COR-L47 (cell line): Measurements from ENCODE around the gene SPATC1L.
"Not testable (repeated sequence)": the region's sequence is repeated elsewhere in the genome, so short reads cannot be mapped to it uniquely, and the experiment has no call there.

ENCODE experiments used
- DNase-seq: peaks from one replicate; lab custom pipeline; 2025; lab: John Stamatoyannopoulos, UW

Gene SPATC1L

DNA sequence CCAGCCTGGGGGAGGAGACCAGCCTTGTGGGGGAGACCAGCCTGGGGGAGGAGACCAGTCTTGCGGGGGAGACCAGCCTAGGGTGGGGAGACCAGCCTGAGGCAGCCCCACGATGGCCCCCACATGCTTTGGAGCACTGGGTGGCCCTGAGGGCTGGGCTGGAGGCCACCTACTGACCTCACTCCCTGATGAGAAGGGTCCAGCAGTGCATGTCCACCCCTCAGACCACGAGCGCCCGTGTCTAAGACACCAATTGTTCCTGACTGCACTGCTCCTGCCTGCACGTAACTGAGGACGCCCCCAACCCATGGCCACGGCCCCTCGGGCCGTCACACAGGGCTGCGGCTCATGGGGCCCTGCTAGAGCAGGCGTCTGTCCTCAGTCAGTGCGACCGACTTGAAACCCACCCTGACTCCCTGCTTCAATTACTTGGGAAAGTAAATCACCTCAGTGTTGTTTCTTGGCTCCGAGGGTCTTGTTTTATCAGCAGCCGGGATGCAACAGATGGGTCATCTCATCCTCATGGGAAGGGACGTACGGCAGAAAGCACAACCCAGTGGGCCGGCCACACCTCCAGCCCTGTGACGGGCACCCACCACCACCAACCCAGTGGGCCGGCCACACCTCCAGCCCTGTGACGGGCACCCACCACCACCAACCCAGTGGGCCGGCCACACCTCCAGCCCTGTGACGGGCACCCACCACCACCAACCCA is at the start of gene SPATC1L:
TSS of gene SPATC1L (minus strand) at position 550 of the 715 bp plus-strand sequence. CDS start 1,643 bp downstream, outside the sequence.
- no peak for DNase-seq

DNA sequence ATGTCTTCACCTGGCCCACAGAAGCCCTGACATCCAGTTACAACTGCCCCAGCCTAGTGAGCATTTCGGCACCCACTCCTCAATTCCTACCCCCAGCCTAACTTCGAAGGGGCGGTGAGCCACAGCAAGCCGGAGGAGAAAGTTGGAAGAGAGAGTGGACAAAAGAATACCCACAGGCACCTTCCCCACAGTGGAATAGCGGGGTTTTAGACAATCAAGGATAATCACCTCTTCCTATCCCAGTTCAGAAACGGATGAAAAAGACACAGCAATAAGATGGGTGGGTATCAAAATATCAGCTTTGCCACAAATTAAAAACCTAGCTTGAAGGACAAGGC is 45.6 kb upstream of the SPATC1L start:
- DNase-seq, result no peak

DNA sequence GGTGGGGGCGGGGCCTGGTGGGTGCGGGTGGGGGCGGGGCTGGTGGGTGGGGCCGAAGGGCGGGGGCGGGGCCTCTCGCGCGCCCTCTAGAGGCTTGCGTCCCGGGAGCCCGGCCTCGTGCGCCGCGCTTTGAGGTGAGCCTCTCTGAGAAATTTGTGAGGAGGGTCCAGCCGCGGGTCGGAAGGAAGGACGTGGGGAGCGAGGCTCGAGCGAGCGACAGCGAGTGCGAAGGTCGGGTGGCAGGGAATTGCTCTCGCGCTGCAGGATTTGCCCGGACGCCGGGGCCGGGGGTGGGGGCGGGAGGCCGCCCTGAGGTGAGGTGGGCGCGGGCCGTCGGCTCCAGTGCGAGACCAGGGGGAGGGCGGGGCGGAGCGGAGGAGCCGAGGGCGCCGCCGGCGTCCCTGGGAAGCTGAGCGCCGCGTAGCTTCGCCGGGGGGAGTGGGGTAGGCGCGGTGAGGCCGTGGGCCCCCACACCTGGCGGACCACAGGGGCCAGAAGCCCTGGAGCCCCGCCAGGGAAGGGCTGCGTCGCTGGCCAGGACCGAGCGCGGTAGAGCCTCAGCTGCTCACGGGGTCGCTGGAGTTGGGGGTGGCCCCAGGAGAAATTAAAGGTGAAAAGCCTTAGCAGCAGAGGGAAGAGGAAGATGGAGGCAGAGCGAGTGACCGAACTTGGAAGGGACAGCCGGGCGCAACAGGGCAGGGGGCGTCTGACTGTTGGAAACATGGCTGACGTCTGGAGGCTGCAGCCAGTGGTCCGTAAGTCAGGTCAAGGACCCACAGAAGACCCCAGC is 45.1 kb upstream of the SPATC1L start:
- peak; percentile 41 for DNase-seq

DNA sequence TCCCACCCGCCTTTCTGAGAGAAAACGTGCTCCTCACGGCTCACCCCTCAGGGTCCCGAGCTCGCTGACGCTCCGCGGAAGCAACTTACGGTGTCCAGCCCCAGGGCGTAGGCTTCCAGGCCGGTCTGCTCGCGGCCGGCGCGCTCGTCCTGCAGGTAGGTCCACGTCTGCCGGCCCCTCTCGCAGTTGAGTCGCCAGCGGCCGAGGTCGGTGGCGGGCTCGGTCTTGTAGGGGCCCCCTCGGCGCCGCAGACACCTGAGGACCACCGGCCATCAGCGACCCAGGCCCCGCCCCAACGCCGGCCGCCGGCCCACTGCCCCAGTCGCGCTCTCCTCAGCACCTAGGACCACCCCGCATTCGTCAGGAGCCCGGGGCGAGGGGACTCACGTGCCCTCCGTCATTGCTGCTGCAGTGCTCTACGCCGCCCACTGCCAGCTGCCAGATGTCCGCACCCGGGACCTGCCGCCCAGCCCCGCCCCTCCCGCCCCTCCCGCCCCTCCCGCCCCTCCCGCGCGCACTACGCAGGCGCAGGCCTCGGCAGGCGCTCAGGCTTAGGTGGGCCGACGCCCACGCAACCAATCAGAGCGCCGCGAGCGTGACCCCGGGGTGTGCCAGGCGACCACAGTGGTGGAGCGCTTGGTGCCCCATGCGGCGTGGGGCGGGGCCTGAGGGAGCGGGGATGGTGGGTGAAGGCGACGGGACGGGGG is 44.2 kb upstream of the SPATC1L start, which contains the start of gene LSS:
TSS of gene LSS (minus strand) at position 430 of the 707 bp plus-strand sequence. CDS start at position 401, 29 bp downstream.
- DNase-seq, result peak; percentile 98

DNA sequence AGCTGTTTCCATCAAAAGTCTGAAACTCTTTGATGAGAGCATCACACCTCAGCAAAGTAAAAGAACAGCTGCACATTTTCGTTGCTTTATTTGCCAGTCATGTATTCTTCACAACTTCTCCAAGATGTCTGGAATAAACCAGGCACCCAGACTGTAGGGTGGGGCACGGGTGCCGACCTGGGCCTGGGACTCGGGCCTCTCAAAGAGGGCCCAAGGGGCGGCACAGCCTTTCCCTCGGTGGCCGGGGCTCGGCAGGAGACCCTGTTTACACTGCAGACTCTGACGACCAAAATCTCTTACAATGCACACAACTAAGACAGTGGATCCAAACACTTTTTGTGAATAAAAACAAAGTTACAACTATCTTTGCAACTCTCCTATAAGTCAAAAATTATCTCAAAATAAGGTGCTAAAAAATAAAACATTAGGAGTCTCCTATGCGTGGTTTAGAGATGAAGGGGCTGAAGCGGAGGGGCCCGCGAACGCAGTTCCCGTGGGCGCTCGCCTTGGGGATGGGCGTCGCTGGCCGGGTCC is 43.6 kb upstream of the SPATC1L start:
- no peak for DNase-seq

DNA sequence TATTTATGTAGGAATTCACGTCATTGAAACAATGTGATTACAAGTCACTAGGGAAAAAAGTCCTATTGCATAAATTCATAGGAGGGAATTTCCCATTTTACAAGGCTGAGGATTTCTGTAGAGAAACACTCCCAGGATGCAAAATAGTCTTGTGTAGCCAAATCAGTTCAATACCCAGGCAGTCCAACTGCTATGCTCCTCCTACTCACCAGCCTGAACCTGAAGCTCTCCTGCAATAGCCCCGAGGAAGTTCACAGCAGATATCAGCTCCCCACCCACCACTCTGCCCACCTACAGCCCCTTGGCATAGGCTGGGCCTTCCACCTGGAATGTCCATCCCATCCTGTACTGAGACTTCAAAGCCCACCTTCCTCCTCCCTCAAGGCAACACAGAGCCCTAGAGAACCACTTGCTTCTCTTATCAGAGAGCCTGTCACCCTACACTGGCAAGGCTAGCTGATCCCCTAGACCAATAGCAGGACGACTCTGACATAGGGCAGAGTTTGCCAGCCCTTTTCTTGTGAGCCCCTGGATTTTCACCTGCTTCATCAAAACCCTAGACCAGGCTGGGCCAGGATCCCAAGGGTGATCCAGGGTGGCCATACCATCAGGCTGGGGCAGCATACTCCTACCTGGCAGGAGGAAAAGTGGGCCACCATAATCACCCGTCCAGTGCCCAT is 42.8 kb upstream of the SPATC1L start:
- DNase-seq, result no peak

DNA sequence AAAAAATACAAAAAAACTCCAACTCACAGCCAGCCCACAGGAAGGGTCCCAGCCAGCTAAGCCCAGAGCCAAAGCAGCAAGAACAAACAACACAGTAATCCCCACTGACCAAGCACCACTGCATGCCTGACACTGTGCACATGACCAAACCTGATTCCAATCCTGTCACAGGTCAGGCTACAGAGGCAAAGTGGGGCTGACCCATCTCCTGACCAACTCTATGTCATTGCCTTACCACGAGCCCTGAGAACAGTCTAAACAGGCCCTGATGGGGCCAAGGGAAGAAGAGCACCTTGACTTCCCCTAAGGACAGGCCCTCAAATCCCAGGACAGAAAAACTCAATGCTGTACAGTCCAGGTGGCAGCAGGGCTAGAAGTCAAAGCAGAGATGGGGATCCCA is 41.9 kb upstream of the SPATC1L start:
- no peak for DNase-seq

DNA sequence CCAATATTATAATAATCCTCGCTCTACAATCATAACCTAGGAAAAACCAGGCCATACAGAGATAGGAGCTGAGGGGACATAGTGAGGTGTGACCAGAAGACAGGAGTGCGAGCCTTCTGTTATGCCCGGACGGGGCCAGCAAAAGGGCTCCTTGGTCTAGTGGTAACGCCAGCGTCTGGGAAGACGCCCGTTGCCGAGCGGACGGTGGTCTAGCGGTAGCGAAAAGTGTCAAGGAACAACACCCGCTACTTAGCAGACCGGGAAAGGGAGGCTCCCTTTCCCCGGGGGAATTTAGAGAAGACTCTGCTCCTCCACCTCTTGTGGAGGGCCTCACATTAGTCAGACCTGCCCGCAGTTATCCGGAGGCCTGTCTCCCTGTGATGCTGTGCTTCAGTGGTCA is 39.4 kb upstream of the SPATC1L start:
- DNase-seq, result not testable (repeated sequence)

DNA sequence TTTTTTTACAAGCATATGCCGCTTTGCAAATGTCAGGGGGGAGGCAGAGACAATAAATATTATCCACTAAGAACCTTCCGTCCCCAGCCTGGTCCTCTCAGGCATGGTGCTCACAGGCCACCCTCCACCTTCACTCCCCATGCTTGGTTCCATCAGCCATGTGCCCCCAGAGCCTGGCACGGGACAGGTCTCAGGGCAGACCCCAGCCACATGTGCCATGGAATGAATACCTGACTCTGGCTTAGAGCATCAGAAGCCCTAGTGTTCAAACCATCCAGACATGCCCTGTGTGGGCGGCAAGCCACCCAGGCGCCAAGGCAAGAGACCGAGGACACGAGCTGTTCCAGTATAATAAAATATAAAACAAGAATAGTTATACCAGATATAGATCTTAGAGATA is 39.0 kb upstream of the SPATC1L start:
- DNase-seq, result no peak

DNA sequence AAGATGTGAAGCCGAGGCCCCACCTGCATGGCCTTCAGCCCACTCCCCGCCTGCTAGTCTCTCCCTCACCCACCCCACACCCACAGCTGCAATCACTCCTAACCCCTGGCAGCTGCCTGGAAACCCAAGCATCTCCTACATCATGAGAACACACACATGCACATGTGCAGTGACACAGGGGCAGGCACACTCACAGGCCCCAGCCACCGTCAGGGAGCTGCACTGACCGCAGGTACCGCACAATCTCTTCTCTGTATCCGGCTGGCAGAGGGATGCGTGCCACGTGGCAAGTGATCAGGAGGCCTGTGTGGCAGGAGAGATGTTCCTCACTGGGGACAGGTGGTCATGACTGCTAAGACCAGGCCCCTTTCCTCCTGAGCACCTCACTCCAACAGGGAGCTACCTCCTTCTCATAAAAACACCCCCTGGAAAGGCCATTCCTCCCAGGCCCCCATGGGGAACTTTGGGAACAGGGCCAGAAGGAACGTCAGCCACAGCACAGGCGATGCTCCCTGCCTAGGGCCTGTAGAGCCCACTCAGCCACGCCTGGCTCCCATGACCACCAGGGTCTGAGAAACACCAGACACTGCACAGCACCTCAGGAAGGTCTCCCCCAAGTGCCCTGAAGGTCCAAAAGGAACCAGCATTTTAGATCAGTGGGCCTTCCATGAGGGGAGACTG is 38.3 kb upstream of the SPATC1L start:
- DNase-seq, result no peak

DNA sequence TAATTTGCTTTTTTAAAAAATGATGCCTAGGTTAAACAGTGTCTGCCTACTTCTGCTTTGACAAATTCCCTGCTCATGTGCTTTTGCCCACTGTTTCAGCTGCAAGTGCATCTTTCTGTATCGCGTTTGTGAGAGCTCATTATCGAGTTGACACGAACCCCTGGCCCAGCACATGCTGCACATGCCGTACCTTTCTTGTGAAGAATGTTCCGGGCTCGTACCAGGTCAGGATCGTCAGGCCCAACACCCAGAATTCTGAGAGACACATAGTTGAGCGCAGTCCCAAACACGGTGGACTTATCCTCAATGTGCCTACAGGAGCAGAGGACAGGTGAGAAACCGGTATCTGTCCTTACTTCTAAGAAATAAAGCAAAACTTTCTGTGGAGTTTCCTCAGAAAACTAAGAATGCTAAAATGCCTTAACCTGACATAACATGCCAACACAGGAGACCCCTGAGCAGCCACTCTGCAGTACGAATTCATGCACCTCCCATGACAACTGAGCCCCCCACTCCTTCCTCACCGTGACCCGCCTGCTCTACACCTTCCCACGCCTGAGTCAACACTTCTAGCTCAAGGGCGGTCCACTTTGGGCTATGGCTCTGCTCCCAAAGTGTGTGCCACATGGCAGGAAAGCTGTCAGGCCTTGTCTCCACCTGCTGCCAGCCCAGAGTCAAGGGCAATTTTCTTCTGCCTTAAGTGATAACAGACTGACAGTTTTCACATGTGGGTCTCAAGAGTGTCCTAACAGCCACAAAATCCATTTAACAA is 37.6 kb upstream of the SPATC1L start:
- no peak for DNase-seq

DNA sequence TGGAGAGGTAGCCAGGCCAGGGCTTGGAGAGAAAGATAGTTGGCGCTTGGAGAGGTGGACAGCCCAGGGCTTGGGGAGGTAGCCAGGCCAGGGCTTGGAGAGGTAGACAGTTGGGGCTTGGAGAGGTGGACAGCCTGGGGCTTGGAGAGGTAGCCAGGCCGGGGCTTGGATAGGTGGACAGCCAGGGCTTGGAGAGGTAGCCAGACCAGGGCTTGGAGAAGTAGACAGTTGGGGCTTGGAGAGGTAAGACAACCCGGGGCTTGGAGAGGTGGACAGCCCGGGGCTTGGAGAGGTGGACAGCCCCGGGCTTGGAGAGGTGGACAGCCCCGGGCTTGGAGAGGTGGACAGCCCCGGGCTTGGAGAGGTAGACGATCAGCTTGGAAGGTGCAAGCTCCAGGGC is 36.6 kb upstream of the SPATC1L start:
- DNase-seq, result no peak

DNA sequence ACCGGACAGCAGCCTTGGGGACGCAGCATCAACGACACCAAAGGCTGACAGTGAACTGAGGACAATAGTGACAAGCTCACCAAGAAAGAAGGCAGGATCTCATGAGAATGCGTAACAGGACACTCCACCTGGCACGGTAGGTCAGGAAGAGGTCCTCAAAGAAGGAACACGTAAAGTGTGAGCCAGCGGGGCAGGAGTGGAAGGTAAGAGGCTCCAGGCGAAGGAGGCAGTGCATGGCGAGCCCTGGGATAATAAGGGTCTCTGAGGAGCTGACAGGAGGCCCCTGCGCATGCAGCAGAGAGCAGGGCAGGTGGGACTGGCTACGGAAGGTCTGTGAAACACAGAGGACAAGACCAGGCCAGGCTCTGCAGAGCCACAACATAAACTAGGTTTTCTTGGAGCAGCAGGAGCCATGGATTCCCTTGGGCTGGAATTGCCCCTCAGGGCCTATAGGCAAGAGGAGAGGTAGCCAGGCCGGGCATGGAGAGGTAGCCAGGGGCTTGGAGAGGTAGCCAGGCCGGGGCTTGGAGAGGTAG is 36.1 kb upstream of the SPATC1L start:
- DNase-seq, result no peak

DNA sequence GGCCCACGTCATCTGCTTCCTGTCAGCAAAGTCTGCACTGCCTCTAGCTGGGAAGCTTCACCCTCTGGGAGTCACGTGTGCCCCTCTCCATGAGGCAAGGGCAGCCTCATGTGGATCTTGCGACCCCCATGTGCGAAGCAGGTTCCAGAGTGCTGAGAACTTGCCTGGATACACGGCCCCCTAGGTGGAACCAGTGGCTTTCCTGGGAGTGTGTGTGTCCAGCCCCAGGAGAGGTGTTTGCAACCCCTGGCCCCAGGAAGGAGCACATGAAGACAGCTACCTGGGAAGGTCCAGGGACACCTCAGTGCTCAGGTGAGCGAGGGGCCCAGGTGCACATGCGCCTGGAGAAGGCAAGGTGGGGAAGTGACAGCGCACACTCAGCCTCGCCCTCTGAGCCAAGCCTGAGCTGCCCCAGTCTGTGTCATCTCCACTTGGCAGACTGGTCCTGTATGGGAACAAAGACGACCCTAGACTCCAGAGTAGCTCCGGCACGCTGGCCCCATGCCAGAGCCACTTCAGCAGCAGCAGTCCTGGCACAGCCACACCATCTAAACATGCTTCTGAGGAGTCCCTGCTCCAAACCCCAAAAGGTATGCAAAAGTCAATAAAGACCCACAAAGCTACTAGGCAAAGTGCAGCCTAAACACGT is 35.5 kb upstream of the SPATC1L start:
- no peak for DNase-seq

DNA sequence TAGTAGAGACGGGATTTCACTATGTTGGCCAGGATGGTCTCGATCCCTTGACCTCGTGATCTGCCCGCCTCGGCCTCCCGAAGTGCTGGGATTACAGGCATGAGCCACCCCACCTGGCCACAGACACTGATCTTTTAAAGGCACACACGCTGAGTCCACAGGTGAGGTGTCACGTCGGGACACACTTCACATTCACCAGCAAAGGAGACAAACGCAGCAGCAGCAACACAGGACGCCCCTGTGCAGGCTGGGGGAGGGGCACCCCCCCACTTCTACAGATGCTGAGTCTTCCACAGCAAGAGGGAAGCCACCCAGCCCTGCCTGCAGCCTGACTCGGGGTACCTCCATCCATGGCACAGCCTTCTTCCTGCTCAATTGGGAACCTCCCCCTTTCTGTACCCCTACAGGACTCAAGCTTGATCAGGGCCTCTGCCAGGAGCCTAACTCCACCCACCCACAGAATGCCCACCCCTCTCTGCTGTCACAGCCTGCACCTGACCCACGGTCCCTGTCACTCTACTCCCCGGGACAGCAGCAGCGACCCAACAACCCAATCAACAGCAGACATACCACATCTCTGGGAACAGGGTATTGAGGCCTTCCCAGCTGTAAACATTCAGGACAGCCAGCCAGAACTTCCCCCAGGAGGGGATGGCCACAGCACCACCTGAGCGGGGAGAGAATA is 34.8 kb upstream of the SPATC1L start:
- no peak for DNase-seq

DNA sequence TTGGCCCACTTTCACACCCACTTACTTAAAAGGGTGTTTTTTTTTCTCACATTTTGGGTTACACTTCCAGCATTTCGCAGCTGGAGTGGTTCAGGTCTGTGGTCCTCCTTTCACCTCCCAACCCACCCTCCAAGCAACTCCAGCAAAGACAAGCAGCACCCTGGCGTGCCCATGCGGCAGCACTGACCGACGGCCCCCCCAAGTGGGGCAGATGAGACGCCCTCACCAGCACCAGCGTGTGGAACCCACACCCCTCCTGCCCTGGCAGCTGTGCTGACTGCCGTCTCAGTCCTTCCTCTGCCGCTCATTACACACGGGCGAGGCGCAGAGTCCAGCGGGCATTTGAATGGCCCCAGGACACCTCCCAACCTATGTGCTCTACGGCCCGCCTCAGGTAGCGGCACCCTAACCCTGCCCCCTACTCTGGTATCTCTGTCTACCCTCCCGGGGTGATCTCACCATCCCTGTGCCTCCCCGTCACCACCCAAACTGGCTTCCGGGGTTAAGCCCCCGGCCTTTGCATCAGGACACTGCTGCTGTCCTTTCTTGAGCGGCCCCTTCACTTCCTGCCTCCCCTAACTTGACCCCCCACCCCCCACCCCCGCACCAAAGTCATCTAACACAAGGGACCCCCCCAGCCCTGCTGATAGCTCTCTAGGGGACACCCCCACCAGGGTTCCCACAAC is 33.4 kb upstream of the SPATC1L start:
- DNase-seq, result no peak

DNA sequence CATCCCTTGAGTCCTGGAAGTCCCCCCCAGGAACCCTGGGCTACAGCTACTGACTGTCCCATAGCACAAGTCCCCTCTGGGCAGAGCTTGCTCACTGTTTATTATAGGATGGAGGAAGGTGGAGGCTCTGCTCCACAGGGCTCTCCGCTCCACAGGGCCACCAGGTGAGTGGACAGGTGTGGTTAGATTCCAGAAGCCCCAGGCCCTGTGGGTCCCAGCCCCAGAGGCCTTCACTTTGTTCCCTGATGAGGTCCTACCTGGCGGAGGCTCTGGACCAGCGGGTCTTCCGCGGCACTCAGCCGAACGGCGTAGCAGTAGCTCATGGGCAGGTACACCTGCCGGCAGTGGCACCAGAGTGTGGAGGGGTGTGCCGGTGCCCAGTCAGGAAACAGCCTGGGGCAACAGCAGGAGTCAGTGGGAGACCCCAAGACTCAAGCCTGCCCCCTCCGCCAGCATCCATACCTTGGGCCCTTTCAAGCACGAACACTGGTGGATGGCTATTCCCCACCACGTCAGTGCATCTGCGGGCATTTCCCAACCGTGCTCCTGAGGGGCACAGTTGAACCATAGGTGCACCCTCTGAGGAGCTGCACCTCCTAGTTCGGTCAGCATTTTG is 32.0 kb upstream of the SPATC1L start:
- no peak for DNase-seq

DNA sequence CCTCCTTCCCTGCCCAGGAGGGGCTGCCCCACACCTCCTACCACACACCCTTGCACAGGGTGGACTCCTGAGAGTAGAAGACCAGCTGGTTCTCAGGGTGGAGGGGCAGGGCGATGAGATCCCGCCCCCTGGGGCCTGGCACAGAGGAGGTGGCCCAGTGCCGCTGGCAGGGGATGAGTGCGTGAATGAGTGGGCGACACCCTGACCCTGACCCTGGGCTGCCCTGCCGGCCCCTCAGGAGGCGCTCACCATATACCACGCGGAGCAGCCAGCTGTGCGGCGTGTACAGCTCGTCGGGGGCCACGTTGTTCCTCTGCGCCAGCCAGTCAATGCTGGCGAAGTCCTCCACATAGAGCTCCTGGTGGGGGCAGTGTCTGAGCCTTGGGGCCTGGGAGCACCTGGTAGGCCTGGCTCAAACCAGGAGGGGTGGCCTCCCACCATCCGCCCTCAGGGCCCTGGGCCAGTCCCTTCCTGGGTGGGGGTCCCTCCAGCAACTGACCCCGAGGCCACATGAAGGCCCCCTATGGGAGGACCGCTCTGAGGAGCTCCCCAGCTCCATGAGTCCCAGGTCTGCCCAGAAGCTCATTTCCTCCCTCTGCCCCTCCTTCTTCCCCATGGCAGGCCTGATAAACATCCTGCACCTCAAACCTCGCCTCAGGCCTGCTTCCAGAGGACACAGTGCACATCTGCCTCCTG is 31.3 kb upstream of the SPATC1L start:
- DNase-seq, result no peak
